Measurements from ENCODE around the gene PRDM4.

PRDM4 gene

GRCh38 chr12:107685360-107686248, 75.3 kb downstream of the PRDM4 start, which contains the start of gene PWP1:
Gene PWP1 (plus strand): TSS chr12:107685799. CDS start chr12:107685900, 101 bp downstream.
- H3K4me3 ChIP-seq (ENCODE audit: low read length) = peak within 1 kb of the TSS; percentile 89
- peak; percentile 82 for DNase-seq (ENCODE audit: low read depth)
- TF ChIP-seq CTCF (conservative IDR thresholded peaks at IDR 0.05; ENCODE audit: low read depth, low read length) = no peak

GRCh38 chr12:107684990-107685359, 76.0 kb downstream of the PRDM4 start:
- no peak for TF ChIP-seq CTCF (conservative IDR thresholded peaks at IDR 0.05; ENCODE audit: low read depth, low read length)
- no peak for DNase-seq (ENCODE audit: low read depth)
- H3K4me3 ChIP-seq (ENCODE audit: low read length) = peak overlapping the region; percentile 89

GRCh38 chr12:107684029-107684795, 76.7 kb downstream of the PRDM4 start:
- H3K4me3 ChIP-seq (ENCODE audit: low read length) = no peak overlapping the region
- no peak for TF ChIP-seq CTCF (conservative IDR thresholded peaks at IDR 0.05; ENCODE audit: low read depth, low read length)
- DNase-seq (ENCODE audit: low read depth) = no peak
